ENCODE results near the gene GLS2. TPM values are rescaled to one million over a fixed set of nuclear protein-coding genes. Genes with fewer than 3 reads are reported as not detected.
A peak's percentile ranks its signal among the peaks of the same experiment; 100 is the strongest.
"Not testable (repeated sequence)": the region's sequence is repeated elsewhere in the genome, so short reads cannot be mapped to it uniquely, and the experiment has no call there.

Gene GLS2
- total RNA-seq, 1 experiment from 2014 or later = 1.2 TPM

- in situ Hi-C loops (cut with HindIII; ENCODE audit: low sequenced_read_pairs) = no loop called here
- DNase-seq (ENCODE audit: low spot score) = no peak
Measured at GRCh38 chr12:56454557-56454956, 33.4 kb downstream of the GLS2 start, which contains the start of gene MIP. TSS of gene MIP (minus strand) at chr12:56454657. CDS start at chr12:56454613, 44 bp downstream.

DNA sequence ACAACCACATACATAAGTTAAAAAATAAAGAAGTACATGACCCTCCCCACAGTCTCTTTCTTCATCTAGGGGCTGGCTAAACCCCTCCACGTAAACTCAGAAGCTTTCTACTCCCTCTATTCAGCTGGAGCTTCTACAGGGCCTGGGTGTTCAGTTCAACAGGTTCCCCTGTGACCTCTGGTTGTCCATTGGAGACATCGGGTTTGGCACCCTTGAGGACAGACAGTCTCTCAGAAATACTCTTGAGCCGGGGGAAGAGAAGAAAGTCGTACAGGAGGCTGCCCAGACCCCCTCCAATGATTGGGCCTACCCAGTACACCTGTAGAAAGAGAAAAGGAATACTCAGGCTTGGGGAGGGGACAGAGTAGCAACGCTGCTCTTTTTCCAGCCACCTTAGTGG is 36.8 kb downstream of the GLS2 start:
- no peak for DNase-seq (ENCODE audit: low spot score)
- in situ Hi-C loops (cut with HindIII; ENCODE audit: low sequenced_read_pairs) = no loop called here

DNA sequence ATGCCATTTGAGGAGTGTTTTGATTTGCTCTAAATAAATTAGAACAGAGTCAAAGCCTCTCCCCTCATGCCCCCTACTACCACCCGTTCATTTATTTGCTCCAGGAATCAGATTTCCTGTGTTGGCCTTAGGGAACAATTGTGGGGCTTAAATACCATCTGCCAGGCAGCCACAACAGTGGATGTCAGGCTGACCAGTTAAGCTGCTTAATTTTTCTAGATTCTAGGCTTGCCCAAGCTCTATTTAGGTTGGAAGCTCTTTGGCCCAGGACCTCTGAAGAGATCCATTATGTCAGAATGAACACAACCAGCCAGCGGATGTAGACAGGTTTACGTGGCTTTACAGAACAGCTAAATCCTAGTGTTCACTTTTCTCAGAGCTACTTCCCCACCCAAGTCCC is 37.7 kb downstream of the GLS2 start:
- no peak for DNase-seq (ENCODE audit: low spot score)
- in situ Hi-C loops (cut with HindIII; ENCODE audit: low sequenced_read_pairs) = no loop called here

DNA sequence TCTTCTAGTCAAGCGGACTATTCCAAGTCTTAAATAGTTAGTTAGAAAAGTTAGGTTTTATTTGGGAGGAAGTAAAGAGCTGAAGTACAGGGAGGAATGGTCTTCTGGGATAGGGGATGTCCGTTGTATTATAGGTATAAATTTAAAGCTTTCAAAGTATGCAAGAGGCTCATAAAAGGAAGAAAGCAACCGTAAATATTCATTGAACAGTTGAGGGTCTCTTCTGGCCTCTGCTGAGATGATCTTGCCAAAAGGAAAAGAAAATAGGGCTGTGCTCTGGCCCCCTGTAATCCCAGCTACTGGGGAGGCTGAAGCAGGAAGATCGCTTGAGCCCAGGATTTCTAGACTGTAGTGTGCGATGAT is 38.4 kb downstream of the GLS2 start:
- in situ Hi-C loops (cut with HindIII; ENCODE audit: low sequenced_read_pairs) = no loop called here
- no peak for DNase-seq (ENCODE audit: low spot score)

GRCh38 chr12:56448860-56449621 is 38.9 kb downstream of the GLS2 start, which contains the start of gene TIMELESS:
TSS of gene TIMELESS (minus strand) at chr12:56449426. CDS start at chr12:56434170, 15,256 bp downstream.
- peak; percentile 92 for DNase-seq (ENCODE audit: low spot score)
- in situ Hi-C loops (cut with HindIII; ENCODE audit: low sequenced_read_pairs) = no loop called here

- in situ Hi-C loops (cut with HindIII; ENCODE audit: low sequenced_read_pairs); DNase-seq (ENCODE audit: low spot score): not testable (repeated sequence)
Measured at GRCh38 chr12:56443208-56443607, 44.8 kb downstream of the GLS2 start.

- DNase-seq (ENCODE audit: low spot score) = no peak
- in situ Hi-C loops (cut with HindIII; ENCODE audit: low sequenced_read_pairs) = no loop called here
Measured at GRCh38 chr12:56437430-56438176, 50.4 kb downstream of the GLS2 start.

- no peak for DNase-seq (ENCODE audit: low spot score)
- in situ Hi-C loops (cut with HindIII; ENCODE audit: low sequenced_read_pairs) = no loop called here
Measured at GRCh38 chr12:56434828-56435227, 53.1 kb downstream of the GLS2 start.

- DNase-seq (ENCODE audit: low spot score) = no peak
- in situ Hi-C loops (cut with HindIII; ENCODE audit: low sequenced_read_pairs) = no loop called here
Measured at GRCh38 chr12:56431850-56432249, 56.1 kb downstream of the GLS2 start.

DNA sequence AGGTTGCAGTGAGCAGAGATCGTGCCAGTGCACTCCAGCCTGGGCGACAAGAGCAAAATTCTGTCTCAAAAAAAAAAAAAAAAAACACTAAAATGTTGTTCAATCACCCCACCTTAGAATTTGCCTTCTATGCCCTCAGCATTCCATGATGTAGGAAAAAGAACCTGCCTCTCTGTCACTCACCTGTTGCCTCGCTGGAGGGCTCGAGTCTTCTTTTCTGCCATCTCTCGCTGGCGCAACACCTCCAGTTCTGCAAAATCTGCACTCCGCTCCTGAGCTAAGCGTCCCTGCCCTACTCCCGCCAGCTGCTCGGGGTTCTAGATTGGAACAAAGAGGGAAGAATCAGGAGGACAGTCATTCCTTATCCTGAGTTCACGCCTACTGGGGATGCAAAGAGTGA is 56.7 kb downstream of the GLS2 start:
- in situ Hi-C loops (cut with HindIII; ENCODE audit: low sequenced_read_pairs) = no loop called here
- DNase-seq (ENCODE audit: low spot score) = no peak

GRCh38 chr12:56425940-56426438 is 62.0 kb downstream of the GLS2 start:
- in situ Hi-C loops (cut with HindIII; ENCODE audit: low sequenced_read_pairs) = no loop called here

GRCh38 chr12:56425193-56425592 is 62.8 kb downstream of the GLS2 start:
- in situ Hi-C loops (cut with HindIII; ENCODE audit: low sequenced_read_pairs) = no loop called here
- DNase-seq (ENCODE audit: low spot score) = no peak

More at GRCh38 chr12:56425940-56426438, 62.0 kb downstream of the GLS2 start:
- DNase-seq (ENCODE audit: low spot score) = no peak

Other genes starting within 250 kb of the GLS2 start
- 6.2 and 9.0 TPM in 2 replicates for gene ANKRD52, start 229.8 kb downstream of the GLS2 start, total RNA-seq (2014; rRNA removed; shearing (Covaris generic))
- 22.3 and 24.2 TPM in 2 replicates for gene COQ10A, start 221.2 kb downstream of the GLS2 start, total RNA-seq (2014; rRNA removed; shearing (Covaris generic))
- gene CS, start 187.8 kb downstream of the GLS2 start, total RNA-seq (2014; rRNA removed; shearing (Covaris generic)) = 56.9 and 64.5 TPM in 2 replicates
- 153 and 218 TPM in 2 replicates for gene CNPY2, start 172.2 kb downstream of the GLS2 start, total RNA-seq (2014; rRNA removed; shearing (Covaris generic))
- 16.9 and 18.0 TPM in 2 replicates for gene PAN2, start 154.2 kb downstream of the GLS2 start, total RNA-seq (2014; rRNA removed; shearing (Covaris generic))
- gene IL23A, start 149.3 kb downstream of the GLS2 start, total RNA-seq (2014; rRNA removed; shearing (Covaris generic)) = 1.3 and 5.3 TPM in 2 replicates
- 25.6 and 26.9 TPM in 2 replicates for gene STAT2, start 128.1 kb downstream of the GLS2 start, total RNA-seq (2014; rRNA removed; shearing (Covaris generic))
- gene APOF, start 125.3 kb downstream of the GLS2 start, total RNA-seq (2014; rRNA removed; shearing (Covaris generic)) = not detected in 2 replicates
- 33.3 and 37.4 TPM in 2 replicates for gene TIMELESS, start 38.7 kb downstream of the GLS2 start, total RNA-seq (2014; rRNA removed; shearing (Covaris generic))
- gene MIP, start 33.5 kb downstream of the GLS2 start, total RNA-seq (2014; rRNA removed; shearing (Covaris generic)) = not detected in 2 replicates
- 2.5 and 2.8 TPM in 2 replicates for gene SPRYD4, start 19.6 kb downstream of the GLS2 start, total RNA-seq (2014; rRNA removed; shearing (Covaris generic))
- 3.4 and 3.8 TPM in 2 replicates for gene RBMS2, start 33.7 kb upstream of the GLS2 start, total RNA-seq (2014; rRNA removed; shearing (Covaris generic))
- gene BAZ2A, start 142.2 kb upstream of the GLS2 start, total RNA-seq (2014; rRNA removed; shearing (Covaris generic)) = 2.9 and 7.4 TPM in 2 replicates
- gene ATP5F1B, start 157.8 kb upstream of the GLS2 start, total RNA-seq (2014; rRNA removed; shearing (Covaris generic)) = 211 and 219 TPM in 2 replicates
- 54.0 and 85.3 TPM in 2 replicates for gene PTGES3, start 200.1 kb upstream of the GLS2 start, total RNA-seq (2014; rRNA removed; shearing (Covaris generic))
- 1,378 and 1,667 TPM in 2 replicates for gene NACA, start 237.1 kb upstream of the GLS2 start, total RNA-seq (2014; rRNA removed; shearing (Covaris generic))

Data from G401 (cell line).